GM23248 (cell line): Measurements from ENCODE around the gene CARD16.

ENCODE experiments used
- EZH2 ChIP-seq: fragments of 200-600 bp; sonication (generic); IDR thresholded peaks from 2 replicates; pipeline ENCODE4 v1.6.1; 2018; ENCODE audit warnings: antibody characterized with exemption, mild to moderate bottlenecking; ENCODE audit not compliant: insufficient read depth, poor library complexity, severe bottlenecking
- EZH2phosphoT487 ChIP-seq: fragments of 200-600 bp; sonication (generic); IDR thresholded peaks from 2 replicates; pipeline ENCODE4 v1.6.1; 2018; ENCODE audit warnings: antibody characterized with exemption, moderate library complexity, mild to moderate bottlenecking, low read depth; ENCODE audit not compliant: insufficient read depth

- no peak for TF ChIP-seq EZH2
- TF ChIP-seq EZH2phosphoT487 = no peak
These were observed 20.7 kb downstream of the CARD16 start for GRCh38 chr11:105024394-105024793.
